NT2/D1 (cell line): ENCODE results near the gene NTM.

ENCODE experiments used
- YY1 ChIP-seq: IDR thresholded peaks from 2 replicates; pipeline ENCODE4 v1.6.1; 2011; ENCODE audit not compliant: insufficient read length, insufficient read depth
- ZNF274 ChIP-seq: IDR thresholded peaks from 2 replicates; pipeline ENCODE4 v1.6.1; 2011; ENCODE audit warnings: mild to moderate bottlenecking, low read depth, low read length

- TF ChIP-seq ZNF274 = no peak
- TF ChIP-seq YY1 = no peak
These were observed 621.2 kb downstream of the NTM start for GRCh38 chr11:131991606-131992005.
